HG03103 (cell line): ENCODE results near the gene CHORDC1.
A peak's percentile ranks its signal among the peaks of the same experiment; 100 is the strongest.
"Not testable (repeated sequence)": the region's sequence is repeated elsewhere in the genome, so short reads cannot be mapped to it uniquely, and the experiment has no call there.

Source experiments
- ATAC-seq: cut with Tn5 transposase; IDR thresholded peaks from one replicate; pipeline ENCODE4 v1.9.1; 2021; ENCODE audit warnings: low read depth; ENCODE audit not compliant: unreplicated experiment

Gene CHORDC1

GRCh38 chr11:90222459-90223247 lies at the start of gene CHORDC1:
Gene CHORDC1, minus strand, starts transcription at chr11:90223049. Its CDS starts 95 bp downstream, at chr11:90222954.
- peak; percentile 89 for ATAC-seq

GRCh38 chr11:90257158-90257525 lies 34.3 kb upstream of the CHORDC1 start:
- ATAC-seq: no peak

GRCh38 chr11:90256404-90257157 lies 33.7 kb upstream of the CHORDC1 start:
- ATAC-seq: no peak

GRCh38 chr11:90254065-90254464 lies 31.2 kb upstream of the CHORDC1 start:
- no peak for ATAC-seq

- peak; percentile 44 for ATAC-seq
These were observed 29.2 kb upstream of the CHORDC1 start for GRCh38 chr11:90252053-90252452.

GRCh38 chr11:90251599-90251998 lies 28.8 kb upstream of the CHORDC1 start:
- no peak for ATAC-seq

- no peak for ATAC-seq
These were observed 28.1 kb upstream of the CHORDC1 start for GRCh38 chr11:90250970-90251369.

GRCh38 chr11:90246468-90246867 lies 23.6 kb upstream of the CHORDC1 start:
- ATAC-seq: no peak

GRCh38 chr11:90243534-90243933 lies 20.7 kb upstream of the CHORDC1 start:
- ATAC-seq: no peak

- no peak for ATAC-seq
These were observed 20.1 kb upstream of the CHORDC1 start for GRCh38 chr11:90242894-90243416.

- no peak for ATAC-seq
These were observed 18.6 kb upstream of the CHORDC1 start for GRCh38 chr11:90241414-90241813.

GRCh38 chr11:90239967-90240636 lies 17.3 kb upstream of the CHORDC1 start:
- ATAC-seq: not testable (repeated sequence)

GRCh38 chr11:90237004-90237403 lies 14.2 kb upstream of the CHORDC1 start:
- no peak for ATAC-seq

GRCh38 chr11:90235526-90235925 lies 12.7 kb upstream of the CHORDC1 start:
- no peak for ATAC-seq

- no peak for ATAC-seq
These were observed 12.1 kb upstream of the CHORDC1 start for GRCh38 chr11:90234977-90235376.

GRCh38 chr11:90229791-90230190 lies 6.9 kb upstream of the CHORDC1 start:
- no peak for ATAC-seq

GRCh38 chr11:90228056-90228455 lies 5.2 kb upstream of the CHORDC1 start:
- no peak for ATAC-seq

GRCh38 chr11:90223248-90223585 lies 368 bp upstream of the CHORDC1 start:
- ATAC-seq: peak; percentile 37

GRCh38 chr11:90221803-90222458 lies 918 bp downstream of the CHORDC1 start:
- no peak for ATAC-seq

- no peak for ATAC-seq
These were observed 2.5 kb downstream of the CHORDC1 start for GRCh38 chr11:90220391-90220790.

GRCh38 chr11:90219438-90219837 lies 3.4 kb downstream of the CHORDC1 start:
- ATAC-seq: no peak
